K562 (cell line): Measurements from ENCODE around the gene ODF4.

Experiments
- CTCF ChIP-seq, 3 experiments: IDR thresholded peaks in 2 of 3; conservative IDR thresholded peaks in 1 of 3; 2 replicates each; pipeline ENCODE4 v1.5.1; 2011 to 2012; ENCODE audit warnings: low read length in 3 of 3, mild to moderate bottlenecking in 3 of 3, control low read depth in 2 of 3, improper control_type of control experiment in 1 of 3, inconsistent platforms in 1 of 3, low read depth in 1 of 3, mixed read lengths in 1 of 3, moderate library complexity in 1 of 3; ENCODE audit not compliant: insufficient read depth in 2 of 3
- RAD21 ChIP-seq, 2 experiments: fragments of 250-450 bp in 1 of 2; fragments of 450-650 bp in 1 of 2; sonication (Bioruptor Pico) in 1 of 2; formaldehyde crosslinking in 1 of 2; IDR thresholded peaks in 1 of 2; conservative IDR thresholded peaks in 1 of 2; 2 replicates each; pipeline versions ENCODE4 v1.4.0 to v1.8.0; 2020 to 2022; ENCODE audit warnings: mild to moderate bottlenecking in 2 of 2, moderate library complexity in 1 of 2

- peak; percentile 63 to 66 for TF ChIP-seq RAD21 (CRISPR knock-in tag; conservative IDR thresholded peaks at IDR 0.05 in 1 of 2, IDR thresholded peaks at IDR 0.05 in 1 of 2)
- peak; percentile 84 to 93 (median 86) for TF ChIP-seq CTCF (IDR thresholded peaks at IDR 0.05 in 2 of 3, conservative IDR thresholded peaks at IDR 0.05 in 1 of 3; ENCODE audit: insufficient read depth in 2 of 3, low read depth in 1 of 3, low read length in 3 of 3)
These were observed 43.6 kb downstream of the ODF4 start, which contains the start of gene RPL26 for GRCh38 chr17:8383143-8383822.
